ENCODE data around the gene IRF2BP2.

DNA sequence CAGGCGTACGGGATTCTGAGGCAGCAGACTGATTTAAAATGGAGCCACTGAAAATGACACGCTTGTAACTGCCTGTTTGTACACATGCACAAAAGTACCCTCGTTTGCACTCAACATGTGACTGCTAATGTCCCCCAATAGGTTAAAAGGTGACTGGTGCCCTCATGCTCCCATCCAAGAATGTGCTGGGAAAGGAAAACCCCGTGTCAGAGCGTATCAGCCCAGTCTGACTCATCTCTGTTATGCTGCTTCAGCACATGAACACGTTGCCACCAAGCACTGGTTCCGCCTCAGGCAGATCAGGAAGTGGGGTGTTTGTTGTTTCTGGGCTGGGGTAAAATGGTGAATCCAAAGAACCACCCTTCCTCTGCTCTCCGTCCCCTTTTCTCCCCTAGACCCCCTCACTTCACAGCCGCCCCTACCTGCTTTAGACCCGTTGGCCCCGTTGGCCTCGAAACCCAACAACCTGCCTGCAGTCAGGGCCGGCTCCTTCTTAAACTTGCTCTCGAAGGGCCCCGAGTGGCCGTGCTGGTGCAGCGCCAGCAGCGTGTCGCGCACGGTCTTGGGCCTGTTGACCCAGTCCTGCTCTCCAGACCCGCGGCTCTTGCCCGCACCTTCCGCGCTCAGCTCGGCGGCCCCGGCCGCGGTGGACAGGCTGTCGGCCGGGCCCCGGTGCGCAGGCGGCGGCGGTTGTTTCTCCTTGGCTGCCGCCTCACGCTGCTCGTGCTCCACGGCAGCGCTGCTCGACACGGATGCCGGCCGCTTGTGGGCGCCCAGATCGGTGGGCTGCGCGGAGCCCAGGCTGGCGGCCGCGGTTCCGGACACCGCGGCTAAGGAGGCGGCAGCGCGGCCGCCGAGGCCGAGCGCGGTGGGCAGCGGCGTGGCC, 1.7 kb downstream of the IRF2BP2 start:
- TF ChIP-seq CTCF (IDR thresholded peaks at IDR 0.05) (no peak), POLR2A (IDR thresholded peaks at IDR 0.05) (no peak)

All from lower leg skin (tissue), 3 donors.